K562 (cell line): Measurements from ENCODE around the gene COL4A1.

Experiments
- HDAC6 ChIP-seq: IDR thresholded peaks from 2 replicates; pipeline ENCODE4 v1.6.1; 2012; ENCODE audit warnings: low read depth, mild to moderate bottlenecking, control low read depth, inconsistent platforms, low read length, moderate library complexity
- LARP7 ChIP-seq: fragments of 450-650 bp; IDR thresholded peaks from 2 replicates; pipeline ENCODE4 v1.6.1; 2016
- RAD21 ChIP-seq, 2 experiments: fragments of 250-450 bp in 1 of 2; fragments of 450-650 bp in 1 of 2; sonication (Bioruptor Pico) in 1 of 2; formaldehyde crosslinking in 1 of 2; IDR thresholded peaks in 1 of 2; conservative IDR thresholded peaks in 1 of 2; 2 replicates each; pipeline versions ENCODE4 v1.4.0 to v1.8.0; 2020 to 2022; ENCODE audit warnings: mild to moderate bottlenecking in 2 of 2, moderate library complexity in 1 of 2
- ZNF24 ChIP-seq: fragments of 450-650 bp; IDR thresholded peaks from 2 replicates; pipeline ENCODE4 v1.6.1; 2016
- ZNF253 ChIP-seq: fragments of 250-450 bp; sonication (Bioruptor Pico); conservative IDR thresholded peaks from 2 replicates; pipeline ENCODE4 v1.6.1; 2021; ENCODE audit warnings: mild to moderate bottlenecking

DNA sequence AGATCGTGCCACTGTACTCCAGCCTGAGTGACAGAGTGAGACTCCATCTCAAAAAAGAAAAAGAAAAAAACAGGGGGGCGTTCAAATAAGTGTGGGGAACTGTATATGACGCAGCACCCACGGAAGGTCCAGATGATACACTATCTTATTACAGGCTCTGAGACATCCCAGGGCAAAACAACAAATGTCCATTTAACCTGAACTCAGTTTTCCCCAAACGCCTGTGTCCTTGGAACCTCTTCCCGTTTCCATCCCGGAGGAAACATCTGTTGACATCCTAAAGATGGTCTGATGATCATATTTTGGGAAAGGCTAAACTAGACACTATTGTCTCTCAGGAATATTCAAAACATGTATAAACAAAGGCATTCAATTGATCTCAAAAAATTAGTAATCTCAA, 72.4 kb downstream of the COL4A1 start:
- TF ChIP-seq ZNF24: no peak
- TF ChIP-seq RAD21 (CRISPR knock-in tag; conservative IDR thresholded peaks at IDR 0.05 in 1 of 2, IDR thresholded peaks at IDR 0.05 in 1 of 2): no peak
- TF ChIP-seq HDAC6: no peak
- no peak for TF ChIP-seq ZNF253 (CRISPR knock-in tag)
- TF ChIP-seq LARP7: no peak
